ELF-1 (cell line): ENCODE data around the gene YEATS2.
"Not testable (repeated sequence)": the region's sequence is repeated elsewhere in the genome, so short reads cannot be mapped to it uniquely, and the experiment has no call there.

Source experiments
- DNase-seq: peaks from one replicate; pipeline ENCODE4 v3.0.0-alpha.2; 2016; ENCODE audit warnings: low read depth, low spot score

YEATS2 gene

DNA sequence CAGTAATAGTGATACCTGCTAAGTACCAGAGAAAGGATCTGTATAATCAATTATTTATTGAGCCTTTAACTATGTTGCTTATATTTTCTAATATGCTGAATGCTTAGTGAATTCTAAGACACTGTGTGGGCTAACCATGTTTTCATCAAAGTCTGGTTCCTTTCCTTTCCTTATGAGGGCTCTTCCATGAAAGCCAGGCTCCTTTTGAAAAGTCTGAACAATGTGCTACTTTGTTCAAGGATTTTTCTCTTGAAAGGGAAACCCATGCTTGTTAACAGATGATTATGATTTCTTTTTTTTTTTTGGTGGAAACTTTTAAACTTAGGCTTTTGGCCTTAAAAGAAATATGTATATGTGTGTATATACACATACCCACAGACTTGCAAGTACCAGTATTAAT, 17.0 kb downstream of the YEATS2 start:
- no peak for DNase-seq

DNA sequence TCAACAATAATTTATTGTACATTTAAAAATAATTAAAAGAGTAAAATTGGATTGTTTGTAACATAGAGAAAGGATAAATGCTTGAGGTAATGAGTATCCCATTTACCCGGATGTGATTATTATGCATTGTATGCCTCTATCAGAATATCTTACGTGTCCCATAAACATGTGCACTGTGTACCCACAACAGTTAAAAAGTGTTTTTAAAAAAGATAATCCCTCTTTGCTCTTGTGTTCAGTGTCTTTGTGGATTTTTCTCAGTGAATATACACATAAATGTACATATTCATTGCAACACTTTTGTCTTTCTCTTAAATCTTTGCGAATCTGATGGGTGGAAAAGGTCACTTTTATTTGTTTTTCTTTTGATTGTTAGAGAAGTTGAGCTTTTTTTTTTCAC, 20.4 kb downstream of the YEATS2 start:
- no peak for DNase-seq

DNA sequence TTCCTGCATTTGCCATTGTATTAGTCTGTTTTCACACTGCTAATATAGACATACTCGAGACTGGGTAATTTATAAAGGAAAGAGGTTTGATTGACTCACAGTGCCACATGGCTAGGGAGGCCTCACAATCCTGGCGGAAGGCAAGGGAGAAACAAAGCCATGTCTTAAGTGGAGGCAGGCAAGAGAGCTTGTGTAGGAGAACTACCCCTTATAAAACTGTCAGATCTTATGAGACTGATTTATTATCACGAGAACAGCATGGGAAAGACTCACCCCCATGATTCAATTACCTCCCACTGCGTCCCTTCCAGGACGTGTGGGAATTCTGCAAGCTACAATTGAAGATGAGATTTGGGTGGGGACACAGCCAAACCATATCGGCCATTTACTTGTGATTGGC, 27.8 kb downstream of the YEATS2 start:
- no peak for DNase-seq

DNA sequence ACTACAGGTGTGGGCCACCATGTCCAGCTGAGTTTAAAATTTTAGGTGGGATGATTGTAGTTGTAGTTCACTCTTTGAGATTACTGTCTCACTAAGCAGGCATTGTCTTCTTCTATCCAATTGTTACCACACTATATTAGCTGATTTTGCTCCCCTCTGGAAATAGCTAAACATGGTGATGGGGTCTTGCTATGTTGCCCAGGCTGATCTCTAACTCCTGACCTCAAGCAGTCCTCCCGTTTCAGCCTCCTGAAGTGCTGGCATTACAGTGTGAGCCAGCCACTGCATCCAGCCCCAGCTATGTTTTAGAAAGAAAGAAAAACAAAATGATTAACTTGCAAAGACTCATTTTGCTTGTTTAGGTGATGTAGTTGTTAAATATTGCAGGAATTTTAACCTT, 30.6 kb downstream of the YEATS2 start:
- no peak for DNase-seq

DNA sequence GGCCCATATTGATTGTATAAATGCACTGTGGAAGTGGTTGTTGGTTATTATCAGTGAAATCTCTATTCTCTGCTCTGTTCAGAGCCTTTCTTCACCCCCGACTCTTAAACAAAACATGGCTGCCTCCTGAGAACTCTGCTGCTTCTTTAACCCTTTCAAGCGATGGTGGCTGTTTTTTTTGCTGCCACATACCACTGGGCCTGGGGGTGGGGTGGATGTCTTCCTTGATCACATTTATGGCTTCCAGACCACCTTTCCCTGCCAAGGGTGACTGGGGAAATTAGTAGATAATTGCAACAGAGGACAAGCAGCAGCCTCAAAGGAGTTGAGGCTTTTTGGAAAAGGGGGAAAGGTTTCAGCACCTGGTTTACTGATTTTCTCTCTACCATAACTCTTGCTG, 32.8 kb downstream of the YEATS2 start:
- peak; percentile 13 for DNase-seq

DNA sequence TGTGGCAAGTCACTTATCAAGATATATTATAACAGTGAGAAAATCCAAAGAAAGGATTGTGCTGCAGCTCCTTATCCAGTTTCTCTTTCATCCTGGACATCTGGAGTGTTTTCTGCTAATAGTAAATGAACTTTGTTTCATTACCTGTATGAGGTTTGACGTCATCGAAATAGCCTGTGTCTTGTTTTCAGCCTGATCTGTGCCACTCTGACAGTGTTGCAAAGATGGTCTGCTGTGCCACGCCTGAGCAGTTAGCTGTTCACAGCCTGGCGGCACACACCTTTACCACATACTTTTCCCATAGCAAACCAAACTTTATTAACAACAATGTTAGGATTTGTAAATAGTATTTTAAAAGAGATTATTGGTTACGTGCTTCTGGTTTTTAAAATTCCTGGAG, 34.0 kb downstream of the YEATS2 start:
- DNase-seq: no peak

DNA sequence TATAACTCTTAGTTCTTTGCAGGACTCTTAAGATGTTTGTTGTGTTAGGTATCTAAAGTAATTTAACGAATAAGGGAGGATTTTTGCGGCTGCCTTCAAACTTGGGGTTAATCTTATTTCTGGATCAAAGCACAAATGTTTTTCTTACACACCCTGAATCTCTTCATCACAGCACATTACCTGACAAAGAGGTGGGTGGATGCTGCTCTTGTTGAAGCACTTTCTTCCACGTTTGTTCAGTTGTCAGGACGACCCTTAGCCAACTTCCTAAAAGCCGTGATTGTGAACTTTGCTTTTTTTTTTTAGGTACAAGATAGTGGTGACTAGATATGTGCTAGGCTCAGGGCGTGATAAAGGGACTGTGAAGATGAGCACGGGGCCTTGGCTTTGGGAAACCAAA, 36.0 kb downstream of the YEATS2 start:
- no peak for DNase-seq

DNA sequence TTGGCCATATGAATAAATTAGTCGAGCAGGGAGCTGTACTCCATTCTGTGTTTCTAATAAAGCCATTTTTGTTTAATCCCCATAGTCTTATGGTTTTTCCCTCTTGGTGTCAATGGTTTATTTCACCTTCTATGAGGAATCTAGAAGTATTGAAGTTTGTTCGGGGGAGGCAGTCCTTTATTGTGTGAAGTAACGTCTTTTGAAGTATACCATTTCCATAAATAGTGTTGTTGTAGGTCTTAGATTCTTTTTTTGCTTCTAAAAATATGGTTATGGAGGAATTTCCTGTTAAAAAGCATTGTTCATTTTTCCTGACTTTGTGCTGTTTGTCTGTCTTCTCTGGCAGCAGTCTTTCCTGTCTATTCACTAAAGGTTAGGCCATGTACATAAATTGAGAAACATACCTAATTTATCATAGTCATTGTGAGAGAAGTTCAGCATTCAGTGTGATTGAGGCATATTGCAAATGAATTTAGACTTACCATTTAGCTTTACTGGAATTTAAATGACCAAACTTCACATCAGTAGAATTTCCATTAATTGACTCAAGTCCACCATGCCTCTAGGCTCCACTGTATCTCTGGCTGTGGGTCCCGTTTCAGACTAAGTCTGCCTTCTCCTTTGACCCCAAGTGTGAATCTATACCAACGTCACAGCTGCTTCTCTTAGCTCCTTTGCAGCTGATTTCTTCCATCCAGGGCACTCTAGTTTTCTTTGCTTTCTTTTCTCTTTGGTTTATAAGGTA, 37.3 kb downstream of the YEATS2 start:
- no peak for DNase-seq

DNA sequence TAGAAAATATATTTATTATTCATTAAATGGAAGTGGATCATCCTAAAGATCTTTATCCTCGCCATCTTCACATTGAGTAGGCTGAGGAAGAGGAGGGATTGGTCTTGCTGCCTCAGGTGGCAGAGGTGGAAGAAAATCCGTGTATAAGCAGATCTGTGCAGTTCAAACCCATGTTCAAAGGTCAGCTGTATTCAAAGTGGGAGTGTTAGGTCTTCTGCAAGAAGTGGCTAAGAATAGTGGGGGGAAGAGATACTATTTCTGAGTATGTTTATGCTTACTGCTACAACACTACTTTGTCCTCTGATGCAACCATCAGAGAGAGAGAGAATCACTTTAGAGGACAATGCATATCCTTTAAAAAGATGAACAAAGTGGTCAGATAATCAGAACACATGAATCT, 39.5 kb downstream of the YEATS2 start:
- no peak for DNase-seq

DNA sequence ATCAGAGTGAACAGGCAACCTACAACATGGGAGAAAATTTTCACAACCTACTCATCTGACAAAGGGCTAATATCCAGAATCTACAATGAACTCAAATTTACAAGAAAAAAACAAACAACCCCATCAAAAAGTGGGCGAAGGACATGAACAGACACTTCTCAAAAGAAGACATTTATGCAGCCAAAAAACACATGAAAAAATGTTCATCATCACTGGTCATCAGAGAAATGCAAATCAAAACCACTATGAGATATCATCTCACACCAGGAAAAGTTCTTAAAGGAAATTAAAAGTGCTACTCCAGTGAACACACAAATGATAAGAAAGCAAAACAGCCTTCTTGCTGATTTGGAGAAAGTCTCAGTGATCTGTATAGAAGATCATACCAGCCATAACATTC, 42.6 kb downstream of the YEATS2 start:
- not testable (repeated sequence) for DNase-seq

DNA sequence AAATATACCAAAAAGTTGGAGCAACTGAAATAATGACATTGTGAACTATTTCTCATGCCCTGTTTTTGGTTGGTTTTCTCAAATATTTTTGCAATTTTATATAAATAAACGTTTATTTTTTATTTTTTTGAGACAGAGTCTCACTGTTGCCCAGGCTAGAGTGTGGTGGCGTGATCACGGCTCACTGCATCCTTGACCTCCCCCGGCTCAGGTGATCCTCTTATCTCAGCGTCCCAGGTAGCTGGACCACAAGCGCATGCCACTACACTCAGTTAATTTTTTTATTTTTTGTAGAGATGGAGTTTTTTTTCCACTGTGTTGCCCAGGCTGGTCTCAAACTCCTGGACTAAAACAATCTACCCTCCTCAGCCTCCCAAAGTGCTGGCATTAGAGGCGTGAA, 45.6 kb downstream of the YEATS2 start:
- no peak for DNase-seq

DNA sequence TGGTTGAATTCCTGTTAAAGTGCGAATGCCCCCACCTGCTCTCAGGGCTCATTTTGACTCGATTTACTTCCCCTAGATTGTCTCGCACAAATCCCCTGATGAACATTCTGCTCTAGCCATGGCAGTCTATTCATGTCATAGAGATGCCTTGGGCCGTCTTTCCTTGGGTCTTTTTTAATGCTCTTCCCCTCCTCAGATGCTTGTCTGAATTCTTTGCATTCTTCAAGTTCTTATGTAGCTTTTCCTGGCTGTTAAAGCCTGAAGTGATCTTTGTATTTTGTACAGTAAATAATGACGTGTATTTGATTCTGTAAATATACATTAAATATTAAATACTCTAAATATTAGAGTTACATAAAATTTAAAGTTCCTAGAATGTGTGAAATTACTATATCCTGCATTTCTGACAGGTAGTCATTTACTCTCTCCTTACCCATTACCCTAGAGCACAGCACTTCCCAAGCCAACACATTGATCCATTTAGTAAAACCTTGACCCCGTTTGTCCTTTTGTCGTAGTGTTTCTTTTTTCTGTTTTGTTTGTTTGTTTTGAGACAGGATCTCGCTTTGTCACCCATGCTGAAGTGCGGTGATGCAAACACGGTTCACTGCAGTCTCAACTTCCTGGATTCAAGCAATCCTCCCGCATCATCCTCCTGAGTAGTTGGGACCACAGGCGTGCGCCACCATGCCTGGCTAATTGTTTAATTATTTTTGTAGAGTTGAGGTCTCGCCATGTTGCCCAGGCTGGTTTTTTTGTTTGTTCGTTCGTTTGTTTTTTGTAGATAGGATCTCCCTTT, 47.9 kb downstream of the YEATS2 start:
- DNase-seq: peak; percentile 64

DNA sequence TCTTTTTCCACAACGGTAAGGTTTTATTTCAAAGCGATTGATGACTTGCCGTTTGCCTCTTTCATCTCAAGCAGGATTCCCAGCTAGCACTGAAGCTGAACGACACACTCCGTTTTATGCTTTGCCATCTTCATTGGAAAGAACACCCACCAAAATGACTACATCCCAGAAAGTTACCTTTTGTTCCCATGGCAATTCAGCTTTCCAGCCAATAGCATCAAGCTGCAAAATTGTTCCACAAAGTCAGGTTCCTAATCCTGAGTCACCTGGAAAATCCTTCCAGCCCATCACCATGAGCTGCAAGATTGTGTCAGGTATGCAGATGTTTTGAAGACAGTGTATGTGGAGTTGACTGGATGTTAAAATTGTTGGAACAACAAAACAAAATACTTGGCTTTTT, 56.5 kb downstream of the YEATS2 start:
- no peak for DNase-seq

DNA sequence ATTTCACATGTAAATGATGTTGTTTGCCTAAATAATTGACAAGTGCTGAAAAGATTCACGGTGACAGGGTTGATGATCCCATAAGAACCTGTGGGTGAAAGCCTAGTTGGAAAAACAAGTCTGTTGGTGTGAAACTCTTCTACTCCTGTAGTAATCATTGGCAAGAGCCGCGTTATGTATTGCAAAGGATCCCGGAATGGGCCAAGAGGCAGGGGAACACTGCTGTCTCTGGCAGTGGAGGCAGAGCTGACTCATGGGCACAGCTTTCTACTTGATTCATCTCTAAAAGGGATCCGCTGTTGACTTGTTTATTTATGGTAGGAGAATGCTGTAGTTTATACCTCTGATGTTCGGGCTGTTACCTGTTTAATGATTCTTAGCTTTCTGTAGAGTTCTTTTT, 64.7 kb downstream of the YEATS2 start:
- no peak for DNase-seq

DNA sequence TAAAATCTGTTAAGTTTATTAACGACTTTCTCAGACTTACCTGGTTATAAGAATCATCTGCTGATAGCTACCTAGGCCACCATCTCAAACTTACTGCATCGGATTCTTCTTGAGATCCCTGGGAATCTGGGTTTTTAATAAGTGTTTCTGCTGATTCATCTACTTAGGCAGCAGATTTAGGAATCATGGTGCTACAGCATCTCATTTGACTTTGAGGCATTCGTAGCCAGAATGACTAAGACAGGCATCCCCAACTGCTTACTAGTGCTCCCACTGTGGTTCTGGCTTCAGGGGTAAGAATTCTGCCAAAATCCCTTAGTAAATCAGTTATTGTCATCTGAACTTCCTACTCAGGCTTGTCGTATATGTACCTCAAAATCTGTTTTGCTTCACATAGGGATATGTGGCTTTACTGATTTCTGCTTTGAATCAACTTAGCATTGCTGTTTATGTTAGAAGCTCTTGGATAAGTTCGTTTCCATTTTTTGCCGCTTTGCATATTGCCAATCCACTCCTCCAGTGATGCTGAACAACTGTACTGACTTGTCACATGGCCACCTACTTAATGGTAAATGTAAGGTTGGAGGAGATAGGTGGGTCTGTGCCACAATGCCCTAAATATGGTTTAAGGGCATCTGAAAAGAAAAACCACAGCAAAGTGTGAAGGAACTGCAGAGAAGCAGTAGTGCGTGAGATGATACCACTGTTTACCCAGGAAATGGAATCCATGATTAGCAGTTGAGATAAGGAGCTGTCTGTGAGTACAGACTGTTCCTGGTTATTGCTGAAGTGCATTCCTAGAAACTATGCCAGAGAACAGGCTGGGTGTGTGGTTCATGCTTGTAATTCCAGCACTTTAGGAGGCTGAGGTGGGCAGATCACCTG, 67.5 kb downstream of the YEATS2 start:
- peak; percentile 33 for DNase-seq

DNA sequence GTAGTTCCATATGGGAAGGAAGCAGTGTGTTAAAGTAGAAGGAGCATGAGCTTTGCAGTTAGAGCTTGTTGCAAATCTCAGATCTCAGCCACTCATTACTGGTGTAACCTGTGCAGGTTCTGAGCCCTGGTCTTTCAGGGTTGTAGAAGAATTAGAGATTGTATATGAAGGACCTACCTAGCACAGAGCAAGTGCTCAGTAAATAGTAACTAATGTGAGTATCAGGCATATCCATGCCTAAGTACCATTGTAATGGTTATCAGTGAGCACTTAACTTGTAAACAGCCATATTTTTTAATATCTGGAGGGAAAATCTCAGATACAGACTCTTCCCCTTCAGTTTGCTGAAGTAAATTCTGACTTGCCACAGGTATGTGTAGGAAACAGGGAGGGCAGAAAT, 68.5 kb downstream of the YEATS2 start:
- no peak for DNase-seq

DNA sequence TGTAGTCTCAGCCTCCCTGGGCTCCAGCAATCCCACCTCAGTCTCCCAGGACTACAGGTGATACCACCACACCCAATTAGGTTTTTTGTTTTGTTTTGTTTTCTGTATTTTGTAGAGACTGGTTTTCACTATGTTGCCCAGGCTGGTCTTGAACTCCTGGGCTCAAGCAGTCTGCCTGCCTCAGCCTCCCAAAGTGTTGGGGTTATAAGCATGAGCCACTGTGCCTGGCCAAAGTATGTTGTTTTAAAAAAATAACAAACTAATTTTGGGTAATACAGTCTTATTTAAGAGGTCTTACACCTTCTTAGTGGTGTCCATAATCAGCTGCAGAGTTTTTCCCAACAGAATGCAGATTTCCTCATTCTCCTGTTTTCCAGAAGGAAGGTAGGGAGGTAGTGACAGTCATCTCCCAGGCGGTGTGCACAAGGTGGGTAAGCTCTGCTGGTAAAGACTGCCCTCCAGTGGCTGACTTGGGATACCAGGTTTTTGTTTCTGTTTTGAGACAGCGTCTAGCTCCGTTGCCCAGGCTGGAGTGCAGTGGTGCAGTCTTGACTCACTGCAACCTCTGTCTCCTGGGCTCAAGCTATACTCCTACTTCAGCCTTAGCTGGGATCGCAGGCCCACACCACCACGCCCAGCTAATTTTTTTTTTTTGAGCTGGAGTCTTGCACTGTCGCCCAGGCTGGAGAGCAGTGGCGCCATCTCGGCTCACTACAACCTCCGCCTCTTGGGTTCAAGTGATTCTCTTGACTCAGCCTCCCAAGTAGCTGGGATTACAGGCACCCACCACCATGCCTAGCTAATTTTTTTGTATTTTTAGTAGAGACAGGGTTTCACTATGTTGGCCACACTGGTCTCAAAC, 69.4 kb downstream of the YEATS2 start:
- DNase-seq: peak; percentile 87

DNA sequence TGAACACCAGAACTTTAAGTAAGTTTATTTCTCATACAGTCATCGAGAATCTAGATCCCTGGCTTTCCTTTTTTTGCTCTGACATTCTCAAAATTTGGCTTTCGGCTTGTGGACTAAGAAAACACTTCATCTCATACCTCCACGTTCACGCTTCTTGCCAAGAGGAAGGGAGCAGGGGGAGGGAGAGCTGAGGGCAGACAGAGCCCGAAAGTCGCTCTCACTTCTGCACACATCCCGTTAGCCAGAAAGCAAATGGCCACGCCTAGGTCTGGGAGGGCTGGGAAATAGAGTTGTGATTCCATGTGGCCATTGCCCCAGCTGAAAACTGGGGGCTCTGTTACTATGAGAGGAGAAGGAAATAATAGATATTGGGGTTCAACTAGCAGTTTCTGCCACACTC, 70.5 kb downstream of the YEATS2 start:
- DNase-seq: no peak

DNA sequence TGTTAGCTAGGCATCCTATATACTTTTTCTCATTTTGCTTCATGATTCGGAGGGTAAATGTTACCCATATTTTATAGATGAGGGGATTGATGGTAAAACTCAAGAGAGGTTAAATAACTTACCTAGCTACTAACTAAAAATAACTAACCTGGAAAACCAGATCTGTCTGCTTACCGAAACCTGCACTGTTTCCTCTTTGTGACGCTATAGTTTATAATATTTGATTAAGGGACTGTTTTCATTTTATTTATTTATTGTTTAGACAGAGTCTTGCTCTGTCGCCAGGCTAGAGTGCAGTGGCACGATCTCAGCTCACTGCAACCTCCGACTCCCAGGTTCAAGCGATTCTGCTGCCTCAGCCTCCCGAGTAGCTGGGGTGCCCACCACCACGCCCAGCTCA, 71.9 kb downstream of the YEATS2 start:
- no peak for DNase-seq

DNA sequence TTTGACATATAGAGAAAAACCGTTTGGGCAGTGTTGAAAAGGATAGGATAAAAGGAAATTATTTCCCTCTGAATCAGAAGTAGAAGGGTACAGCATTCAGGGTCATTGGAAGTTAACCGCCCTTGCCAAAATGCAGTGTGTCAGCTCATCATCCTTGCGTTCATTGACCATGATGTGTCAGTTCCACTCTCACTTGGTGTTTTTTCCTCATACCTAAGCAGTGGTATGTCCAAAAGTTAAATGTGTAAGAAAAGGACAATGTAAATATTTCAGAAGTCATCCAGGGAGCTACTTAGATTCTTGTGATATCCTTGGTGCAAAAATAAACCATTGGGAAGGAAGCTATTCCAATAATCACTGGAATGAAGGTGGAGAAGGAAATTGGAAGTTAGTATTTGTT, 77.0 kb downstream of the YEATS2 start:
- DNase-seq: no peak

DNA sequence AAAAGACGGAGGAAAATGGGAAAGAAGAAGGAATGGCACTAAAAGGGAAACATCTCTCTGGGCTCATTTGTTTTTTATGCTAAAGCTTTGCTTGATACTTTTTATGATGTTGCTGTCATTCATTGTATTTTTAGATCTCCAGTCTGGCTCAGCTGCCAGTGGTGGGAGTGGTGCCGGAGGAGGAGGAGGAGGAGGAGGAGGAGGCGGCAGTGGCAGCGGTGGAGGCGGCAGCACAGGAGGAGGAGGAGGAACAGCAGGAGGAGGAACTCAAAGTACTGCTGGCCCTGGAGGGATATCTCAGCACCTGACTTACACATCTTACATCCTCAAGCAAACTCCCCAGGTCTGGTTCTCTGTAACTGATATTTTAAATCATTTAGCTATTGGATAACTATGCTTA, 78.2 kb downstream of the YEATS2 start:
- no peak for DNase-seq
